Measurements from ENCODE around the gene SLC38A11. TPM values are rescaled to one million over a fixed set of nuclear protein-coding genes. Genes with fewer than 3 reads are reported as not detected.
A peak's percentile ranks its signal among the peaks of the same experiment; 100 is the strongest.

Gene SLC38A11
- total RNA-seq, 1 experiment from 2014 or later = not detected

- no TSS peak for BruUV-seq (replicated peaks)
- ChIA-PET POLR2A (no interaction called here), CTCF (no interaction called here), RAD21 (ENCODE audit: low non-redundant PET in 1 of 2, low total read pairs in 2 of 2, uncharacterized antibody in 2 of 2, unreplicated experiment in 2 of 2) (no interaction called here)
- H3K4me3 ChIP-seq (replicated peaks in 1 of 2; ENCODE audit: low read depth in 1 of 2, low read length in 2 of 2) = no peak overlapping the region
- H3K36me3 ChIP-seq (ENCODE audit: control insufficient read depth in 1 of 2, insufficient read depth in 2 of 2, low read length in 2 of 2) = no peaks in the 10 kb centered on the region
- no peak for TF ChIP-seq POLR2AphosphoS5 (IDR thresholded peaks at IDR 0.05; ENCODE audit: low read depth, low read length)
- no peak for TF ChIP-seq CEBPB (IDR thresholded peaks at IDR 0.05; ENCODE audit: low read depth)
- no peak for TF ChIP-seq POLR2A (IDR thresholded peaks at IDR 0.05; ENCODE audit: borderline replicate concordance, extremely low read depth, insufficient read depth, insufficient read length)
- no peak for TF ChIP-seq SRF (IDR thresholded peaks at IDR 0.05; ENCODE audit: low read depth)
- TF ChIP-seq SP1 (IDR thresholded peaks at IDR 0.05; ENCODE audit: low read depth) = no peak
- TF ChIP-seq, protein P1, sequence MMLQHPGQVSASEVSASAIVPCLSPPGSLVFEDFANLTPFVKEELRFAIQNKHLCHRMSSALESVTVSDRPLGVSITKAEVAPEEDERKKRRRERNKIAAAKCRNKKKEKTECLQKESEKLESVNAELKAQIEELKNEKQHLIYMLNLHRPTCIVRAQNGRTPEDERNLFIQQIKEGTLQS (IDR thresholded peaks at IDR 0.05) = no peak
- TF ChIP-seq, protein P2, sequence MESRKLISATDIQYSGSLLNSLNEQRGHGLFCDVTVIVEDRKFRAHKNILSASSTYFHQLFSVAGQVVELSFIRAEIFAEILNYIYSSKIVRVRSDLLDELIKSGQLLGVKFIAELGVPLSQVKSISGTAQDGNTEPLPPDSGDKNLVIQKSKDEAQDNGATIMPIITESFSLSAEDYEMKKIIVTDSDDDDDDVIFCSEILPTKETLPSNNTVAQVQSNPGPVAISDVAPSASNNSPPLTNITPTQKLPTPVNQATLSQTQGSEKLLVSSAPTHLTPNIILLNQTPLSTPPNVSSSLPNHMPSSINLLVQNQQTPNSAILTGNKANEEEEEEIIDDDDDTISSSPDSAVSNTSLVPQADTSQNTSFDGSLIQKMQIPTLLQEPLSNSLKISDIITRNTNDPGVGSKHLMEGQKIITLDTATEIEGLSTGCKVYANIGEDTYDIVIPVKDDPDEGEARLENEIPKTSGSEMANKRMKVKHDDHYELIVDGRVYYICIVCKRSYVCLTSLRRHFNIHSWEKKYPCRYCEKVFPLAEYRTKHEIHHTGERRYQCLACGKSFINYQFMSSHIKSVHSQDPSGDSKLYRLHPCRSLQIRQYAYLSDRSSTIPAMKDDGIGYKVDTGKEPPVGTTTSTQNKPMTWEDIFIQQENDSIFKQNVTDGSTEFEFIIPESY (IDR thresholded peaks at IDR 0.05; ENCODE audit: extremely low read depth, insufficient replicate concordance, low read length) = no peak
- TF ChIP-seq EGR1 (IDR thresholded peaks at IDR 0.05; ENCODE audit: low read depth) = no peak
- TF ChIP-seq REST (IDR thresholded peaks at IDR 0.05; ENCODE audit: low read depth) = no peak
- TF ChIP-seq, protein P3, sequence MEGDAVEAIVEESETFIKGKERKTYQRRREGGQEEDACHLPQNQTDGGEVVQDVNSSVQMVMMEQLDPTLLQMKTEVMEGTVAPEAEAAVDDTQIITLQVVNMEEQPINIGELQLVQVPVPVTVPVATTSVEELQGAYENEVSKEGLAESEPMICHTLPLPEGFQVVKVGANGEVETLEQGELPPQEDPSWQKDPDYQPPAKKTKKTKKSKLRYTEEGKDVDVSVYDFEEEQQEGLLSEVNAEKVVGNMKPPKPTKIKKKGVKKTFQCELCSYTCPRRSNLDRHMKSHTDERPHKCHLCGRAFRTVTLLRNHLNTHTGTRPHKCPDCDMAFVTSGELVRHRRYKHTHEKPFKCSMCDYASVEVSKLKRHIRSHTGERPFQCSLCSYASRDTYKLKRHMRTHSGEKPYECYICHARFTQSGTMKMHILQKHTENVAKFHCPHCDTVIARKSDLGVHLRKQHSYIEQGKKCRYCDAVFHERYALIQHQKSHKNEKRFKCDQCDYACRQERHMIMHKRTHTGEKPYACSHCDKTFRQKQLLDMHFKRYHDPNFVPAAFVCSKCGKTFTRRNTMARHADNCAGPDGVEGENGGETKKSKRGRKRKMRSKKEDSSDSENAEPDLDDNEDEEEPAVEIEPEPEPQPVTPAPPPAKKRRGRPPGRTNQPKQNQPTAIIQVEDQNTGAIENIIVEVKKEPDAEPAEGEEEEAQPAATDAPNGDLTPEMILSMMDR (IDR thresholded peaks at IDR 0.05 in 2 of 3, conservative IDR thresholded peaks at IDR 0.05 in 1 of 3; ENCODE audit: borderline replicate concordance in 1 of 3, insufficient read depth in 1 of 3, low read depth in 2 of 3, low read length in 2 of 3) = no peak
- TF ChIP-seq ELF1 (IDR thresholded peaks at IDR 0.05; ENCODE audit: borderline replicate concordance, low read depth) = no peak
- no peak for TF ChIP-seq YY1 (IDR thresholded peaks at IDR 0.05; ENCODE audit: extremely low read depth, insufficient replicate concordance, low read depth, low read length)
- no peak for TF ChIP-seq CBX3 (IDR thresholded peaks at IDR 0.05; ENCODE audit: low read depth)
- no peak for TF ChIP-seq EZH2phosphoT487 (IDR thresholded peaks at IDR 0.05; ENCODE audit: borderline replicate concordance)
- H2AFZ ChIP-seq (ENCODE audit: low read depth, low read length, poor library complexity, severe bottlenecking) = no peak overlapping the region
- no peaks in the 10 kb centered on the region for H3K9me3 ChIP-seq (ENCODE audit: control insufficient read depth in 1 of 2, insufficient read depth in 1 of 2, low read depth in 1 of 2, low read length in 2 of 2)
- ATAC-seq (peak; percentile 49; the same call in 1 of the 2 replicates), DNase-seq (ENCODE audit: low read depth, low spot score) (no peak)
- H3K4me1 ChIP-seq (ENCODE audit: control insufficient read depth in 1 of 2, insufficient read depth in 2 of 2, low read length in 2 of 2) = no peaks in the 10 kb centered on the region
- H3K27me3 ChIP-seq (ENCODE audit: insufficient read depth, low read length) = no peaks in the 10 kb centered on the region
- H3K4me2 ChIP-seq (ENCODE audit: low read length) = no peak overlapping the region
- H3K79me2 ChIP-seq (ENCODE audit: insufficient read depth, low read length) = no peaks in the 10 kb centered on the region
- H3K9me2 ChIP-seq (ENCODE audit: insufficient read depth) = no peaks in the 10 kb centered on the region
- H4K20me1 ChIP-seq (ENCODE audit: insufficient read depth) = no peaks in the 10 kb centered on the region
- intact Hi-C loops (cut with micrococcal nuclease) = no loop called here
- H3K27ac ChIP-seq (ENCODE audit: low read depth, low read length) = no peak overlapping the region
- no peak overlapping the region for H3K9ac ChIP-seq (ENCODE audit: low read length)
Observed at GRCh38 chr2:164981217-164981990, 26.1 kb upstream of the SLC38A11 start.

Measured in HCT116 (cell line).